Astrocyte of the cerebellum (primary cell): ENCODE results near the gene CCDC85C.

Experiments used
- DNase-seq: peaks from one replicate; pipeline ENCODE4 v3.0.0-alpha.2; 2011; ENCODE audit warnings: low read depth
- H3K4me3 ChIP-seq: 2 replicates; pipeline ENCODE4 v1.5.1; 2011; ENCODE audit warnings: mild to moderate bottlenecking, low read depth, low read length, moderate library complexity
- CTCF ChIP-seq: IDR thresholded peaks from 2 replicates; pipeline ENCODE4 v1.5.1; 2012; ENCODE audit warnings: low read length, low read depth, moderate library complexity, mild to moderate bottlenecking; ENCODE audit errors: missing control alignments
- in situ Hi-C: cut with HindIII; loops from 2 replicates; pipeline ENCODE4 v1.10.0; 2017; ENCODE audit warnings: low sequenced_read_pairs

Gene CCDC85C

GRCh38 chr14:99625476-99625875 is 21.5 kb upstream of the CCDC85C start:
- in situ Hi-C loops: no loop called here
- H3K4me3 ChIP-seq: no peak overlapping the region
- no peak for DNase-seq
- TF ChIP-seq CTCF: no peak

- no peak for DNase-seq
- no peak overlapping the region for H3K4me3 ChIP-seq
- no peak for TF ChIP-seq CTCF
- in situ Hi-C loops: no loop called here
These were observed 21.0 kb upstream of the CCDC85C start for GRCh38 chr14:99624971-99625370.

- in situ Hi-C loops: no loop called here
- no peak for TF ChIP-seq CTCF
These were observed 20.0 kb upstream of the CCDC85C start for GRCh38 chr14:99624024-99624423.

GRCh38 chr14:99621948-99622347 is 17.9 kb upstream of the CCDC85C start:
- no peak overlapping the region for H3K4me3 ChIP-seq
- no peak for TF ChIP-seq CTCF
- no peak for DNase-seq
- in situ Hi-C loops: no loop called here

More at GRCh38 chr14:99624024-99624423, 20.0 kb upstream of the CCDC85C start:
- no peak for DNase-seq
- H3K4me3 ChIP-seq: no peak overlapping the region

- no peak for DNase-seq
- no peak for TF ChIP-seq CTCF
- in situ Hi-C loops: loop anchor here (10.0 kb wide), 1 partner anchor 75 kb away; no protein-coding TSS in a partner anchor
- no peak overlapping the region for H3K4me3 ChIP-seq
These were observed 16.1 kb upstream of the CCDC85C start for GRCh38 chr14:99619835-99620834.

GRCh38 chr14:99616832-99617800 is 13.1 kb upstream of the CCDC85C start:
- DNase-seq: no peak
- in situ Hi-C loops: loop anchor here (10.0 kb wide), 1 partner anchor 72 kb away; no protein-coding TSS in a partner anchor
- no peak overlapping the region for H3K4me3 ChIP-seq
- no peak for TF ChIP-seq CTCF
